ENCODE data around the gene SAPCD2. TPM values are rescaled to one million over a fixed set of nuclear protein-coding genes. Genes with fewer than 3 reads are reported as not detected.

Gene SAPCD2
- total RNA-seq, 1 experiment from 2014 or later, result 57.5 TPM

GRCh38 chr9:137088121-137088520, 17.8 kb upstream of the SAPCD2 start:
- no peak for TF ChIP-seq CTCF (IDR thresholded peaks at IDR 0.05; ENCODE audit: insufficient read depth in 1 of 2, low read depth in 1 of 2, low read length in 1 of 2, severe bottlenecking in 1 of 2, unreplicated experiment in 1 of 2)
- H3K4me1 ChIP-seq, result peaks cover 7% of the 10 kb centered on the region
- H3K9me3 ChIP-seq, result no peaks in the 10 kb centered on the region
- peaks cover 15% of the 10 kb centered on the region for H3K4me1 Mint-ChIP-seq (ENCODE audit: low read depth, unreplicated experiment)
- ChIA-PET POLR2A (interaction anchor here (0.6 kb wide), 1 partner anchor 18 kb away, joined by 4 read pairs; the partner anchor contains the start of gene SAPCD2), CTCF (interaction anchor here (0.6 kb wide), 1 partner anchor 205 kb away, joined by 5 read pairs; no protein-coding TSS in a partner anchor)
- H3K27me3 Mint-ChIP-seq (ENCODE audit: insufficient read depth, unreplicated experiment), result no peaks in the 10 kb centered on the region
- no peaks in the 10 kb centered on the region for H3K9me3 Mint-ChIP-seq (ENCODE audit: unreplicated experiment)
- peak overlapping the region; percentile 76 for H3K27ac Mint-ChIP-seq (ENCODE audit: unreplicated experiment)
- peaks cover 21% of the 10 kb centered on the region for H3K36me3 Mint-ChIP-seq (ENCODE audit: insufficient read depth, unreplicated experiment)
- BruUV-seq (replicated peaks), result TSS peak; percentile 30
- H3K27me3 ChIP-seq (replicated peaks; ENCODE audit: control insufficient read depth, insufficient read depth, low read length), result no peaks in the 10 kb centered on the region
- peak overlapping the region; percentile 100 for H3K4me3 Mint-ChIP-seq (ENCODE audit: unreplicated experiment)
- no peak for DNase-seq
- intact Hi-C loops (cut with micrococcal nuclease; ENCODE audit: unreplicated experiment), result no loop called here
- no peak overlapping the region for H3K4me3 ChIP-seq (ENCODE audit: low read depth, low read length)
- H3K36me3 ChIP-seq (ENCODE audit: control insufficient read depth, insufficient read depth, low read length), result no peaks in the 10 kb centered on the region; the same call in 1 of the 2 replicates

DNA sequence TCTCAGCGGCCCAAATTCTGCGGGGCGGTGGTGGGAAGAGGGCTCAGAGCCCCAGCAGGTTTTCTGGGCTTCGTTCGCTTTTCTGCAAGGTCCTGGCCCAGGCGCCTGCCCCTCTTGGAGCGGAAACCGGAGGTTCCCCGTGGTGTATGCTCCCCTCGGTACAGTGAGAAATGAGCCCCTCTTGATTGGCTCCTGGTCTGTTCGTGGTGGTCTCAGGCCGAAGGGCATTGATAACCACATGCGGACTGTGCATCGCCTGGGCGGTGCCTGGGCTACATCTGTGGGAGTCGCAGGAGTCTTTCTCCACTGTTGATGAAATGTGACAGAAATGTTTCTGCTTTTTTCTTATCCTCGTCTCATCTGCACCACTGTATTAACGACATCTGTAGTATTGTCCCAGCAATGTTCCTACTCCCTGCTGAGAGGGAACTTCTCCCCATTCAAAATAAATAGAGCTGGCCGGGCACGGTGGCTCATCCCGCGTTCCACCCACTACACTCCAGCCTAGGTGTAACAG, 17.1 kb upstream of the SAPCD2 start:
- peaks cover 15% of the 10 kb centered on the region for H3K4me1 Mint-ChIP-seq (ENCODE audit: low read depth, unreplicated experiment)
- BruUV-seq (replicated peaks), result no TSS peak
- peak overlapping the region; percentile 75 for H3K4me3 ChIP-seq (ENCODE audit: low read depth, low read length)
- intact Hi-C loops (cut with micrococcal nuclease; ENCODE audit: unreplicated experiment), result no loop called here
- no peaks in the 10 kb centered on the region for H3K27me3 ChIP-seq (replicated peaks; ENCODE audit: control insufficient read depth, insufficient read depth, low read length)
- peaks cover 7% of the 10 kb centered on the region for H3K4me1 ChIP-seq
- peaks cover 21% of the 10 kb centered on the region for H3K36me3 Mint-ChIP-seq (ENCODE audit: insufficient read depth, unreplicated experiment)
- H3K9me3 ChIP-seq, result no peaks in the 10 kb centered on the region
- H3K27ac Mint-ChIP-seq (ENCODE audit: unreplicated experiment), result peak overlapping the region; percentile 76
- no peaks in the 10 kb centered on the region; the same call in 1 of the 2 replicates for H3K36me3 ChIP-seq (ENCODE audit: control insufficient read depth, insufficient read depth, low read length)
- POLR2A ChIA-PET, result interaction anchor here (0.6 to 1.8 kb wide), 10 partner anchors 16 to 187 kb away, joined by 3 to 24 read pairs (median 4); partner anchors contain the start of genes PAXX, SAPCD2, SSNA1 and TPRN
- TF ChIP-seq CTCF (IDR thresholded peaks at IDR 0.05; ENCODE audit: insufficient read depth in 1 of 2, low read depth in 1 of 2, low read length in 1 of 2, severe bottlenecking in 1 of 2, unreplicated experiment in 1 of 2), result no peak
- no peak for DNase-seq
- no peaks in the 10 kb centered on the region for H3K27me3 Mint-ChIP-seq (ENCODE audit: insufficient read depth, unreplicated experiment)
- CTCF ChIA-PET, result interaction anchor here (0.6 to 2.9 kb wide), 10 partner anchors 18 to 205 kb away, joined by 3 to 42 read pairs (median 8); partner anchors contain the start of genes CLIC3, NPDC1 and SAPCD2
- H3K9me3 Mint-ChIP-seq (ENCODE audit: unreplicated experiment), result no peaks in the 10 kb centered on the region
- H3K4me3 Mint-ChIP-seq (ENCODE audit: unreplicated experiment), result peak overlapping the region; percentile 100

GRCh38 chr9:137086531-137087408, 16.4 kb upstream of the SAPCD2 start, which contains the start of gene MAN1B1:
MAN1B1 (plus strand) TSS chr9:137086985; CDS start chr9:137087000, 15 bp downstream.
- Histone ChIP-seq H3K4me3 (ENCODE audit: low read depth, low read length) (peak within 1 kb of the TSS; percentile 75), H3K36me3 (ENCODE audit: control insufficient read depth, insufficient read depth, low read length) (no peaks in the 10 kb centered on the region; the same call in 1 of the 2 replicates), H3K9me3 (no peaks in the 10 kb centered on the region), H3K4me1 (peaks cover 7% of the 10 kb centered on the region), H3K27me3 (replicated peaks; ENCODE audit: control insufficient read depth, insufficient read depth, low read length) (no peaks in the 10 kb centered on the region)
- CTCF ChIA-PET, result interaction anchor here (0.6 to 2.9 kb wide), 23 partner anchors 9 to 393 kb away, joined by 3 to 42 read pairs (median 5); partner anchors contain the start of genes AJM1, CLIC3, NPDC1 and SAPCD2
- TF ChIP-seq CTCF (IDR thresholded peaks at IDR 0.05; ENCODE audit: insufficient read depth in 1 of 2, low read depth in 1 of 2, low read length in 1 of 2, severe bottlenecking in 1 of 2, unreplicated experiment in 1 of 2), result no peak
- H3K4me1 Mint-ChIP-seq (ENCODE audit: low read depth, unreplicated experiment), result peaks cover 15% of the 10 kb centered on the region
- H3K27ac Mint-ChIP-seq (ENCODE audit: unreplicated experiment), result peak within 1 kb of the TSS; percentile 100
- peak; percentile 99 for DNase-seq
- peak within 1 kb of the TSS; percentile 100 for H3K4me3 Mint-ChIP-seq (ENCODE audit: unreplicated experiment)
- no peaks in the 10 kb centered on the region for H3K9me3 Mint-ChIP-seq (ENCODE audit: unreplicated experiment)
- intact Hi-C loops (cut with micrococcal nuclease; ENCODE audit: unreplicated experiment), result loop anchor here (1.0 kb wide), 1 partner anchor 16 kb away; the partner anchor contains the start of gene SAPCD2
- no TSS peak for BruUV-seq (replicated peaks)
- POLR2A ChIA-PET, result interaction anchor here (0.5 to 1.8 kb wide), 19 partner anchors 15 to 393 kb away, joined by 3 to 24 read pairs (median 4); partner anchors contain the start of genes NRARP, PAXX, RABL6 and SAPCD2
- H3K27me3 Mint-ChIP-seq (ENCODE audit: insufficient read depth, unreplicated experiment), result no peaks in the 10 kb centered on the region
- peaks cover 22% of the 10 kb centered on the region for H3K36me3 Mint-ChIP-seq (ENCODE audit: insufficient read depth, unreplicated experiment)

All from Caco-2 (cell line).